Left ventricle myocardium inferior (tissue), 1 donor: ENCODE results near the gene GAS7. TPM values are rescaled to one million over a fixed set of nuclear protein-coding genes. Genes with fewer than 3 reads are reported as not detected.

ENCODE experiments used
- DNase-seq: peaks from one replicate; pipeline ENCODE4 v3.0.0-alpha.2; 2020
- H3K27ac ChIP-seq: fragments of 200-600 bp; replicated peaks from 2 replicates; pipeline ENCODE4 v1.8.0; 2021
- H3K27me3 ChIP-seq: fragments of 200-600 bp; 2 replicates; pipeline ENCODE4 v1.8.0; 2021; ENCODE audit warnings: low read depth
- H3K36me3 ChIP-seq: fragments of 200-600 bp; 2 replicates; pipeline ENCODE4 v1.8.0; 2021
- H3K4me1 ChIP-seq: fragments of 200-600 bp; 2 replicates; pipeline ENCODE4 v1.8.0; 2021
- H3K4me3 ChIP-seq: fragments of 200-600 bp; 2 replicates; pipeline ENCODE4 v1.8.0; 2021; ENCODE audit warnings: mild to moderate bottlenecking, moderate library complexity
- H3K9me3 ChIP-seq: fragments of 200-600 bp; replicated peaks from 2 replicates; pipeline ENCODE4 v1.8.0; 2021
- intact Hi-C: fragments of 100-400 bp; cut with micrococcal nuclease; formaldehyde crosslinking; loops from one replicate; pipeline ENCODE4 v1.11.0; 2022
- total RNA-seq: library from RNA; stranded (reverse); fragmentation: NEBNext Ultra II Directional; extraction: Animal tissue kit (Norgen Biotek cat#: 25700); gene quantifications from one replicate; pipeline ENCODE4 v1.2.1, GENCODE V29; 2021
- TF ChIP-seq, protein P1 (sequence below): fragments of 200-600 bp; IDR thresholded peaks from 2 replicates; pipeline ENCODE4 v1.8.0; 2021; ENCODE audit warnings: antibody characterized with exemption, mild to moderate bottlenecking, borderline replicate concordance
- donor health status: DM: no; HTN: yes; CAD: no; lungs with severe emphysema.

Gene GAS7
- total RNA-seq, 1 donor from 2014 or later = 87.6 TPM

DNA sequence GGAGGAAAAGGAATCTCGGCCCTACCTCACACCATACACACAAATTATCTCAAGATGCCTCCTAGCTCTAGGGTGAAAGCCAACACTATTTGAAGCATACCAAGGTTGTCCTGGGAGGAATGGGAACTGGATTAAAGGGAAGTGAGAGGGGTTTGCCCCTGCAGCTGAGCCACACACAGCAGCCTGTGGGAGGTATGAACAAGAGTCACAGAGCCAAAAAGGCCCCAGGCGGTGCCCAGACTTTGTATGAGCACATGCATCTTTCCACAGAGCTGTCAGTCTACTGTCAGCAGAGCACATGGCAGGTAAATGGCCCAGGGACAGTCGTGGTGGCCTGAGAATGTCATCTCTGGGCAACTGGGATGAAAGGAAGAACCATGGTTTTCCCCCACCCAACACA is 262.3 kb downstream of the GAS7 start:
- intact Hi-C loops = no loop called here
- TF ChIP-seq, protein P1, sequence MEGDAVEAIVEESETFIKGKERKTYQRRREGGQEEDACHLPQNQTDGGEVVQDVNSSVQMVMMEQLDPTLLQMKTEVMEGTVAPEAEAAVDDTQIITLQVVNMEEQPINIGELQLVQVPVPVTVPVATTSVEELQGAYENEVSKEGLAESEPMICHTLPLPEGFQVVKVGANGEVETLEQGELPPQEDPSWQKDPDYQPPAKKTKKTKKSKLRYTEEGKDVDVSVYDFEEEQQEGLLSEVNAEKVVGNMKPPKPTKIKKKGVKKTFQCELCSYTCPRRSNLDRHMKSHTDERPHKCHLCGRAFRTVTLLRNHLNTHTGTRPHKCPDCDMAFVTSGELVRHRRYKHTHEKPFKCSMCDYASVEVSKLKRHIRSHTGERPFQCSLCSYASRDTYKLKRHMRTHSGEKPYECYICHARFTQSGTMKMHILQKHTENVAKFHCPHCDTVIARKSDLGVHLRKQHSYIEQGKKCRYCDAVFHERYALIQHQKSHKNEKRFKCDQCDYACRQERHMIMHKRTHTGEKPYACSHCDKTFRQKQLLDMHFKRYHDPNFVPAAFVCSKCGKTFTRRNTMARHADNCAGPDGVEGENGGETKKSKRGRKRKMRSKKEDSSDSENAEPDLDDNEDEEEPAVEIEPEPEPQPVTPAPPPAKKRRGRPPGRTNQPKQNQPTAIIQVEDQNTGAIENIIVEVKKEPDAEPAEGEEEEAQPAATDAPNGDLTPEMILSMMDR = no peak
- peaks cover 15% of the 10 kb centered on the region for H3K9me3 ChIP-seq
- H3K27me3 ChIP-seq = no peaks in the 10 kb centered on the region
- H3K4me1 ChIP-seq = peaks cover 23% of the 10 kb centered on the region
- H3K27ac ChIP-seq = peak overlapping the region; percentile 69
- peaks cover 49% of the 10 kb centered on the region for H3K36me3 ChIP-seq
- DNase-seq = peak; percentile 10
- H3K4me3 ChIP-seq = no peak overlapping the region

DNA sequence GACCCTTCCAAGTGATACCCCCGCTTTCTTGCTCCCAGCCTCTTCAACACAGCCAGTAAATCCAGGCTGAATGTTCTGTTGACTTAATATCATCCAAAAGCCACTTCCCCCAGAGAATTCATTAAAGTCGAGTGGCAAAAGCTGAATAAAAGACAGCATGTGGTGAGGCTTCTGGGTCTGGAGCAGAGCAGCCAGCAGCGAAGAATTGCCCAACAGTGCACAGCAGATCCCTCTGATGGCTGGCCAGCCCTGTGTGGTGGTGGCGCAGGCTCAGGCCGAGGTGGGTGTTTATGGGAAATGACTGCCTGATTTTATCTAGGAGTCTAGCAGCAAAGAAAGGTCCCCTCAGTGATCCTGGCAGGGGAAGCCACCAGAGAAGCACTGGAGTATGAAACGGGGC is 263.0 kb downstream of the GAS7 start:
- H3K4me1 ChIP-seq = peaks cover 23% of the 10 kb centered on the region
- TF ChIP-seq, protein P1 = no peak
- H3K36me3 ChIP-seq = peaks cover 47% of the 10 kb centered on the region
- peak; percentile 33 for DNase-seq
- no peaks in the 10 kb centered on the region for H3K27me3 ChIP-seq
- peaks cover 15% of the 10 kb centered on the region for H3K9me3 ChIP-seq
- H3K27ac ChIP-seq = peak overlapping the region; percentile 31
- intact Hi-C loops = no loop called here
- no peak overlapping the region for H3K4me3 ChIP-seq

DNA sequence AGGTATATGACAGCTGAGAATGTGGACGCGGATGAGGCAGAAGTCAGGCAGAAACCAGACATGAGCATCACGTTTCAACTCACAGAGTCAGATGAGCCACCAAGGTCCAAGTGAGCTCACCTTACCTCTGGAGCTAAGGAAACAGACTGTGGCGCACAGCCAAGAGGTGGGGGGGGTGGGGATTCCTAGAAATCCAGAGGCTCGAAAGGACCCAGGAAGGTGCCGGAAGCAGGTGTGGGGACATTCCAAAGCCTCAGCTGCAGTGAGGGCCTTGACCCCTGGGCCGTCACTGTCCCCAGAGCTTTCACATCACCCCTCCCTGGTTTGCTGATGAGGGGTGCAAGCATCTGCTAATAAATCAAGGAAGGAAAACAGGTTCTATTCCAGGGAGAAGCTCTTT is 264.1 kb downstream of the GAS7 start:
- Histone ChIP-seq H3K27me3 (no peaks in the 10 kb centered on the region), H3K36me3 (peaks cover 36% of the 10 kb centered on the region), H3K4me1 (peaks cover 23% of the 10 kb centered on the region), H3K4me3 (no peak overlapping the region), H3K27ac (peak overlapping the region; percentile 31), H3K9me3 (peaks cover 15% of the 10 kb centered on the region)
- intact Hi-C loops = no loop called here
- DNase-seq = no peak
- TF ChIP-seq, protein P1 = no peak

DNA sequence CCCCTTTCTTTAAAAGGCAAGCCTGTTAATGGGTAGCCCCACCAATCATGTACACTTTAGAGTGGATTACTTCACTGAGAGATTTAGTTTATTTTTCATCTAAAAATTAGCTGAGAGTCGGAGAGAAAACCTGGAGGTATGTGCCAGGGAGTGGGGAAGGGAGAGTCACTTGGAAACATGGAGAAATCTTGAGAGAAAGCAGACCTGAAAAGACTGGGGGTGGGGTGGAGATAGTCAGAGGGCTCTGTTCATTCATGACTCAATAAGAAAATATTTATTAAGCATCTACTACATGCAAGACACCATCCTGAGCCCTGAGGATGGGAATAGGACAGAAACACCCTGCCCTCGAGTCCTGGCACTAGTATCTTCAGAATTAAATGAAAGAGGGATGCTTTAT is 265.9 kb downstream of the GAS7 start:
- H3K4me1 ChIP-seq = peaks cover 16% of the 10 kb centered on the region
- intact Hi-C loops = no loop called here
- TF ChIP-seq, protein P1 = no peak
- H3K9me3 ChIP-seq = no peaks in the 10 kb centered on the region
- peaks cover 26% of the 10 kb centered on the region for H3K36me3 ChIP-seq
- no peak for DNase-seq
- no peak overlapping the region for H3K27ac ChIP-seq
- no peak overlapping the region for H3K4me3 ChIP-seq
- no peaks in the 10 kb centered on the region for H3K27me3 ChIP-seq

DNA sequence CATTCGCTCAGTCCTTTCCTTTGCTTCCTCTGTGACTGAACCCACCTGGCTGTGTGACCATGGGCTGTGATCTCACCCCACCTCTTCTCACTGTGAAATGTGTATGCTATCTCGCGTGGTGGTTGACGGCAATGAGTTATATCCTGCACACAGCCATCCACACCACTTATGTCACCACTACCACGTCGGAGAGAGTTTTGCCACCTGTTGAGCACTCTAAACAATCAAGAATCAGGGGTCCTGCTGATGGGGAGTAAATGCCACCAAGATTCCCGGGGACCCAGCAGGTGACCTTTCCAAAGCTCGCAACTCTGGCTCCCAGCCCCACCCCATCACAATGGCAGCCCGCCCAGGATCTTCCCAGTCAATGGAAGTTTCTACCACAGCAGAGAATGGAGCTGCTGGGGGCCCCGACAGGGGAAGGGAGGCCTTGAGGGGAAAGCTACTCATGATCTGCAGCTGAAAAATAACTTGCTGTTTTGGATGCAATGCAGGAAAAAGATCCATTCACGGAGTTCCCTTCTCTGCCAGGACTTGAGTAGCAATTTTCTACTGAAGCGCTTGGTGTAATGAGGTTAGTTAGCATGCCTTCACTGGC is 267.2 kb downstream of the GAS7 start:
- peak; percentile 2 for DNase-seq
- Histone ChIP-seq H3K4me1 (peaks cover 4% of the 10 kb centered on the region), H3K9me3 (no peaks in the 10 kb centered on the region), H3K4me3 (no peak overlapping the region), H3K27ac (peak overlapping the region; percentile 24), H3K27me3 (no peaks in the 10 kb centered on the region), H3K36me3 (peaks cover 26% of the 10 kb centered on the region)
- intact Hi-C loops = no loop called here
- TF ChIP-seq, protein P1 = no peak
